Thymus (tissue), 11 donors: ENCODE data around the gene FAM43B. TPM values are rescaled to one million over a fixed set of nuclear protein-coding genes. Genes with fewer than 3 reads are reported as not detected.

Experiments
- DNase-seq, 9 donors: peaks; one replicate each; pipeline ENCODE4 v3.0.0-alpha.2; 2013; ENCODE audit warnings: low spot score in 9 of 9, low read depth in 6 of 9, missing footprints in 1 of 9
- H3K27ac ChIP-seq, 2 donors: one replicate each; pipeline ENCODE4 v1.5.1; 2013; ENCODE audit warnings: control low read depth in 1 of 2, low read depth in 1 of 2, low read length in 1 of 2, mild to moderate bottlenecking in 1 of 2, moderate library complexity in 1 of 2
- H3K27me3 ChIP-seq, 2 donors: one replicate each; pipeline ENCODE4 v1.5.1; 2013; ENCODE audit warnings: low read length in 1 of 2; ENCODE audit not compliant: control insufficient read depth in 2 of 2, insufficient read depth in 1 of 2
- H3K36me3 ChIP-seq, 2 donors: one replicate each; pipeline ENCODE4 v1.5.1; 2013; ENCODE audit warnings: low read length in 1 of 2, mild to moderate bottlenecking in 1 of 2, moderate library complexity in 1 of 2; ENCODE audit not compliant: control insufficient read depth in 2 of 2, insufficient read depth in 2 of 2
- H3K4me1 ChIP-seq, 2 donors: one replicate each; pipeline ENCODE4 v1.5.1; 2013; ENCODE audit warnings: low read length in 2 of 2; ENCODE audit not compliant: control insufficient read depth in 2 of 2, insufficient read depth in 2 of 2
- H3K4me3 ChIP-seq, 2 donors: one replicate each; pipeline ENCODE4 v1.5.1; 2013; ENCODE audit warnings: low read length in 2 of 2, control low read depth in 1 of 2, mild to moderate bottlenecking in 1 of 2
- H3K9me3 ChIP-seq, 2 donors: one replicate each; pipeline ENCODE4 v1.5.1; 2013; ENCODE audit warnings: low read length in 1 of 2, mild to moderate bottlenecking in 1 of 2; ENCODE audit not compliant: control insufficient read depth in 2 of 2, insufficient read depth in 1 of 2
- WGBS: extraction: QIAGEN DNeasy Blood & Tissue Kit; methylation state at CpG from one replicate; pipeline ENCODE4 v1.1.7; 2013; 5-methylcytosine and 5-hydroxymethylcytosine counted together
- polyA plus RNA-seq: library from polyadenylated mRNA; stranded (reverse); fragments of 200-250 nt; gene quantifications from one replicate; pipeline ENCODE4 v1.2.3, GENCODE V29; 2013
- total RNA-seq: library from RNA; stranded (reverse); fragments of 120-200 nt; gene quantifications from one replicate; pipeline ENCODE4 v1.2.4, GENCODE V29; 2013
- donor health status: healthy.

The FAM43B gene
- total and polyA plus RNA-seq, 2 donors: 0.09 to 0.32 TPM

DNA sequence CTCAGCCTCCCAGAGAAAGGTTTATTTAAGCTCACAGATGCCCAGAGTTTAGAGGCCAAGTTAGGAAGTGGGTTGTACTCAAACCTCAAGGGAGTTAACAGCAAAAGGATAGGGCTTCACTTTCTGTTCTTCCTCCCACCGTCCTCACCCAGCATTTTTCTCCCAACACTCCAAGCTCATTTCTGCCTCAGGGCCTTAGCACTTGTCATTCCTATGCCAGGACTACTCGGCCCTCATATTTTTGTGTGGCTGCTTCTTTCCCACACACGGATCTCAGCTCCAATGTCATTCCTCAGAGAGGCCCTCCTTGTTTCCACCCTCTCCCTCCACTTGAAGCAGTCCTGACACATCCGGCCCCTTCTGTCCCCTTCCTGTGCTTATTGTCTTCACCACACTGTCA, 12.9 kb downstream of the FAM43B start:
- Histone ChIP-seq H3K4me3 (no peak overlapping the region), H3K27me3 (peaks cover 2 to 3% of the 10 kb centered on the region in 2 donors), H3K27ac (no peak overlapping the region), H3K4me1 (no peaks in the 10 kb centered on the region), H3K36me3 (no peaks in the 10 kb centered on the region), H3K9me3 (no peaks in the 10 kb centered on the region)
- WGBS: 81% methylated on average over 4 of the region's 4 CpGs
- DNase-seq: no peak

DNA sequence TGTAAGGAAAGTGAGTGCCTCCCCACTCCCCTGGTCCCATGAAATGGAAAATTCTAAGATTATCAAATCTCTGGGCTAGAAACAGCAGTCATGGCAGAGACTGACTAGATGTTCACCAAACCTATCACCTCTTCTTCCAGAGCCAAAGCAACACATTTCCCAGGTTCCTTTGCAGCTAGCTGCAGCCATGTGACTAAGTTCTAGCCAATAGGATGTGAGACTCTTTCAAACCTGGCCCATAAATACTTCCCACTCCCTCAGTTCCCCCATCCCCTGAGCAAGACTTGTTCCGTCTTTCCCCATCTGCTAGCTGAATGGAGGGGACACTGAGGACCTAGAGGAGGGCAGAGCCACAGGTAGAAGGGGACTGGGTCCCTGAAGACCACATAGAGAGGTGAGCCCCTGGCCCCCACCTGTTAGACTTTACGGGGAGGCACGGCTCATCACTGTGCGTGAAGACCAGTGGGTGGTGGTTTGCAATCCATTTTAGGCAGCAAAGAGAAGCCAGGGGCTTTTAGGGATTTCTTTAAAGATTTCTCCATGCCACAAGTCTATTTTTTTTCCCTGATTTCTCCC, 17.2 kb downstream of the FAM43B start:
- Histone ChIP-seq H3K27me3 (no peaks in the 10 kb centered on the region), H3K9me3 (no peaks in the 10 kb centered on the region), H3K4me3 (no peak overlapping the region), H3K4me1 (no peaks in the 10 kb centered on the region), H3K27ac (no peak overlapping the region), H3K36me3 (no peaks in the 10 kb centered on the region)
- 95% methylated on average over 4 of the region's 4 CpGs for WGBS
- DNase-seq: no peak

DNA sequence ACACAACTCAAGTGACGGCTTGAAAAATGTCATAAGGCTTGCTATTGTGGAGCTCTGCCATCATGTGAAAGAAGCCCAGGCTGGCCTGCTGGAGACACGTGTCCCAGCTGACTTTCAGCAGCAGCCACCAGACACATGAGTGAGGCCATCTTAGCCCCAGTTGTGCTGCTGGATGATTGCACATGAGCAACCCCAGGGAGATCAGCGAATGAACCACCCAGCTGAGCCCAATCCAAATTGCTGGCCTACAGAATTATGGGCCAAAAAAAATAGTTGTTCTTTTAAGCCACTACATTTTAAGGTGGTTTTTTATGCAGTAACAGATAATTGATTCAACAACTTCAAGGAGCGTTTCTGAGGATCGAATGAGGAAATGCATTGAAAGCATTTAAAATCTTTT, 19.1 kb downstream of the FAM43B start:
- Histone ChIP-seq H3K9me3 (no peaks in the 10 kb centered on the region), H3K27ac (no peak overlapping the region), H3K4me3 (no peak overlapping the region), H3K27me3 (peaks cover 0 to 4% of the 10 kb centered on the region in 2 donors), H3K4me1 (no peaks in the 10 kb centered on the region), H3K36me3 (no peaks in the 10 kb centered on the region)
- 94% methylated on average over 5 of the region's 5 CpGs for WGBS
- DNase-seq: no peak

DNA sequence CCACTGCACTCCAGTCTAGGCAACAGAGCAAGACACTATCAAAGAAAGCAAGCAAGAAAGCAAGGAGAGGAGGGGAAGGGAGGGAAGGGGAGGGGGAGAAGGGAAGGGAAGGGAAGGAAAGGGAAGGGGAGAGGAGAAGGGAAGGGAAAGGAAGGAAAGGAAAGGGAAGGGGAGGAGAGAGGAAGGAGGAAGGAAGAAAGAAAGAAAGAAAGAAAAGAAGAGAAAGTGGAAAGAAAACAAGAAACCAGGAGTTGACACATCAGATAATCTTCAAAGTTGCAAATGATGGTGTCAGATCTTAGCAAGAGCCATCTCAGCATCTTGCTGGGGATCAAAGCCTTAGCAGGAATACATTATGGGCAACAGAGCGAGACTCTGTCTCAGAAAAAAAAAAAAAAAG, 21.6 kb downstream of the FAM43B start:
- Histone ChIP-seq H3K4me3 (no peak overlapping the region), H3K4me1 (no peaks in the 10 kb centered on the region), H3K27ac (no peak overlapping the region), H3K27me3 (peaks cover 0 to 4% of the 10 kb centered on the region in 2 donors), H3K9me3 (no peaks in the 10 kb centered on the region), H3K36me3 (no peaks in the 10 kb centered on the region)
- DNase-seq: no peak
- WGBS: 86% methylated on average over 1 of the region's 1 CpG

- Histone ChIP-seq H3K4me3 (no peak overlapping the region), H3K27me3 (peaks cover 0 to 4% of the 10 kb centered on the region in 2 donors), H3K9me3 (no peaks in the 10 kb centered on the region), H3K36me3 (no peaks in the 10 kb centered on the region), H3K4me1 (no peaks in the 10 kb centered on the region), H3K27ac (no peak overlapping the region)
- WGBS: 30% methylated on average over 18 of the region's 18 CpGs
- peak in 7 of 9 donors; percentile 3 to 47 (median 12) for DNase-seq
Measured at GRCh38 chr1:20574686-20575540, 22.5 kb downstream of the FAM43B start.

DNA sequence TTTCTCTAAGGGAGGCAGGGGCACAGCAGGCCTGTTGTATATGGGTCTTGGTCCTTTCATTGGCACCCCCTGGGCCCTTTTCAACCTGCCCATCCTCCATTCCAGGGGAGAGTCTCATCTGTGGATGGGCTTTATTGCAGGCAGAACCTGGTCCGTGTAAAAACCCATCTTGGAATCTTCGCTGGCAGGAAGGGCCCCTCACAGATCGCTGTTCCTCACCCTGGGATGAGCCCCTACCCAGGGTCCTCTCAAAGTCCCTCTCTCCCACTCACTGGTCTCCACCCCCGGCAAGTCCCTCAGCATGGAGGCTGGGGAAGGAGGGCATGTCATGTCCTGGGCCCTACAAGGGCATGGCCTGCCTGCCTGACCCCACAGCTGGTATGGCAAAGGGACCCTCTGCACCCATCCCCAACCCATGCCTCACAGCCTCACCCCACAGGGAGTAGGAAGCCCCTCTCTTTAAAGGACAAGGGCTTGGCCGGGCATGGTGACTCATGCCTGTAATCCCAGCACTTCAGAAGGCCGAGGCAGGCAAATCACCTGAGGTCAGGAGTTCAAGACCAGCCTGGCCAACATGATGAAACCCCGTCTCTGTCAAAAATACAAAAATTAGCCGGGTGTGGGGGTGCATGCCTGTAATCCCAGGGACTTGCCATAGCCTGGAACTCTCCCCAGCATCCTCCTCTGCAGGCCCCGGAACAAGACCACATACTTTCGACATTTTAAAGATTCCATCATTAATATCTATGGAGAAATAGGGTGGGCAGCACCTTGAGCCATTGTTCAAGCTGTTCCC, 23.4 kb downstream of the FAM43B start:
- 78% methylated on average over 10 of the region's 10 CpGs for WGBS
- no peak overlapping the region for H3K4me3 ChIP-seq
- peaks cover 0 to 4% of the 10 kb centered on the region in 2 donors for H3K27me3 ChIP-seq
- H3K9me3 ChIP-seq: no peaks in the 10 kb centered on the region
- DNase-seq: no peak
- H3K27ac ChIP-seq: no peak overlapping the region
- H3K36me3 ChIP-seq: no peaks in the 10 kb centered on the region
- H3K4me1 ChIP-seq: no peaks in the 10 kb centered on the region

- no peaks in the 10 kb centered on the region for H3K36me3 ChIP-seq
- WGBS: 89% methylated on average over 3 of the region's 3 CpGs
- peaks cover 0 to 4% of the 10 kb centered on the region in 2 donors for H3K27me3 ChIP-seq
- no peak for DNase-seq
- no peaks in the 10 kb centered on the region for H3K9me3 ChIP-seq
- H3K4me1 ChIP-seq: no peaks in the 10 kb centered on the region
- H3K27ac ChIP-seq: no peak overlapping the region
- H3K4me3 ChIP-seq: no peak overlapping the region
Measured at GRCh38 chr1:20578062-20578461, 25.7 kb downstream of the FAM43B start.

DNA sequence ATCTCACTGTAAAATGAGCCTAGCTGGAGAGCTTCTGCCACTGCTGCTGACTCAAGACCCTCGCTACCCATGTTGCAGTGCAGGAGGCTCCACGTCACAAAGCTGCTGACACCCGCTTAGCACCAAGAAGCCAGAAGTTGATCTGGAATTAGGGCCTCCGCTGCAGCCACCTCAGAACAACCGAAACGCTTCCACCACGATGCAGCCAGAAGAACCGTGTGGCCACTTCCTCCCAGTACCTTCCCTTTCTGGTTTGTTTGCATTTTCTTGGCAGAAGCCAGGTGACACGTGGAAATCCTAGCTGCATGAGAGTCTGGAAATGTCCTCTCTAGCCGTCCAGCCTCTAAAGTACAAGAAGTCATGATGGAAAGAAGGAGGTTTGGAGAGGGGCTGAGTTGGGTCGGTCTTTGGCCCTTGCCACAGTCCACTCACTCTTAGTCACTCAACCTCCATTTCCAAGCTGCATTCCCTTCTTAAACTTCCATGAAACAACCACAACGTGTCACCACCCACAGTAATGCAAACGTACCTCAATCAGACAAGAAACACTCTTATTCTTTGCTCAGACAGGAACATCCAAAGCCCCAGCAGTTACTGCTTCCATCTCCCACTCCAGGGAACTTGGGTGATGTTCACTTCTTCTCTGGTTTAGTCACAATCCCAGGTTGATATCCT, 26.5 kb downstream of the FAM43B start:
- no peak overlapping the region for H3K27ac ChIP-seq
- H3K27me3 ChIP-seq: peaks cover 0 to 4% of the 10 kb centered on the region in 2 donors
- 71% methylated on average over 13 of the region's 13 CpGs for WGBS
- no peaks in the 10 kb centered on the region for H3K36me3 ChIP-seq
- DNase-seq: no peak
- no peaks in the 10 kb centered on the region for H3K4me1 ChIP-seq
- H3K9me3 ChIP-seq: no peaks in the 10 kb centered on the region
- H3K4me3 ChIP-seq: no peak overlapping the region
